HFFc6 (cell line): Measurements from ENCODE around the gene RAB40A. TPM values are rescaled to one million over a fixed set of nuclear protein-coding genes. Genes with fewer than 3 reads are reported as not detected.

Source experiments
- DNase-seq: peaks from one replicate; pipeline ENCODE4 v3.0.0-alpha.2; 2018
- H3K27ac Mint-ChIP-seq: 2 replicates; pipeline ENCODE4 v1.8.0; 2020; ENCODE audit warnings: mild to moderate bottlenecking, mixed read lengths
- H3K27me3 Mint-ChIP-seq: 2 replicates; pipeline ENCODE4 v1.8.0; 2021; ENCODE audit warnings: mild to moderate bottlenecking, moderate library complexity, mixed read lengths; ENCODE audit not compliant: insufficient read depth
- H3K36me3 Mint-ChIP-seq: 2 replicates; pipeline ENCODE4 v1.8.0; 2021; ENCODE audit warnings: low read depth, mixed read lengths
- H3K4me1 Mint-ChIP-seq: 2 replicates; pipeline ENCODE4 v1.8.0; 2020; ENCODE audit warnings: low read depth, mixed read lengths
- H3K4me3 Mint-ChIP-seq: 2 replicates; pipeline ENCODE4 v1.8.0; 2020; ENCODE audit warnings: mild to moderate bottlenecking, moderate library complexity, mixed read lengths
- H3K9me3 Mint-ChIP-seq: 2 replicates; pipeline ENCODE4 v1.8.0; 2020; ENCODE audit warnings: mild to moderate bottlenecking, mixed read lengths
- total RNA-seq, 6 experiments: library from RNA; stranded (reverse); fragmentation: NEBNext Ultra II Directional; extraction: Animal tissue kit (Norgen Biotek cat#: 25700); gene quantifications; 2 replicates in 1 of 6; 3 replicates in 5 of 6; pipeline ENCODE4 v1.2.3, GENCODE V29; 2021
- TF ChIP-seq, protein P1 (sequence below): fragments of 200-600 bp; sonication (generic); IDR thresholded peaks from 2 replicates; pipeline ENCODE4 v1.5.0; 2021; ENCODE audit warnings: antibody characterized with exemption, mild to moderate bottlenecking

Gene RAB40A
- total RNA-seq, 6 experiments from 2014 or later, result 0.11 to 0.15 (median 0.13) TPM; not detected in 2

GRCh38 chrX:103536071-103536470 lies 16.8 kb upstream of the RAB40A start:
- no peaks in the 10 kb centered on the region; the same call in 1 of the 2 replicates for H3K27me3 Mint-ChIP-seq
- no peaks in the 10 kb centered on the region for H3K9me3 Mint-ChIP-seq
- no peaks in the 10 kb centered on the region for H3K36me3 Mint-ChIP-seq
- TF ChIP-seq, protein P1, sequence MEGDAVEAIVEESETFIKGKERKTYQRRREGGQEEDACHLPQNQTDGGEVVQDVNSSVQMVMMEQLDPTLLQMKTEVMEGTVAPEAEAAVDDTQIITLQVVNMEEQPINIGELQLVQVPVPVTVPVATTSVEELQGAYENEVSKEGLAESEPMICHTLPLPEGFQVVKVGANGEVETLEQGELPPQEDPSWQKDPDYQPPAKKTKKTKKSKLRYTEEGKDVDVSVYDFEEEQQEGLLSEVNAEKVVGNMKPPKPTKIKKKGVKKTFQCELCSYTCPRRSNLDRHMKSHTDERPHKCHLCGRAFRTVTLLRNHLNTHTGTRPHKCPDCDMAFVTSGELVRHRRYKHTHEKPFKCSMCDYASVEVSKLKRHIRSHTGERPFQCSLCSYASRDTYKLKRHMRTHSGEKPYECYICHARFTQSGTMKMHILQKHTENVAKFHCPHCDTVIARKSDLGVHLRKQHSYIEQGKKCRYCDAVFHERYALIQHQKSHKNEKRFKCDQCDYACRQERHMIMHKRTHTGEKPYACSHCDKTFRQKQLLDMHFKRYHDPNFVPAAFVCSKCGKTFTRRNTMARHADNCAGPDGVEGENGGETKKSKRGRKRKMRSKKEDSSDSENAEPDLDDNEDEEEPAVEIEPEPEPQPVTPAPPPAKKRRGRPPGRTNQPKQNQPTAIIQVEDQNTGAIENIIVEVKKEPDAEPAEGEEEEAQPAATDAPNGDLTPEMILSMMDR, result no peak
- DNase-seq, result no peak
- H3K4me1 Mint-ChIP-seq, result peaks cover 85% of the 10 kb centered on the region
- H3K4me3 Mint-ChIP-seq, result peak overlapping the region; percentile 10; the same call in 1 of the 2 replicates
- peak overlapping the region; percentile 74 for H3K27ac Mint-ChIP-seq

DNA sequence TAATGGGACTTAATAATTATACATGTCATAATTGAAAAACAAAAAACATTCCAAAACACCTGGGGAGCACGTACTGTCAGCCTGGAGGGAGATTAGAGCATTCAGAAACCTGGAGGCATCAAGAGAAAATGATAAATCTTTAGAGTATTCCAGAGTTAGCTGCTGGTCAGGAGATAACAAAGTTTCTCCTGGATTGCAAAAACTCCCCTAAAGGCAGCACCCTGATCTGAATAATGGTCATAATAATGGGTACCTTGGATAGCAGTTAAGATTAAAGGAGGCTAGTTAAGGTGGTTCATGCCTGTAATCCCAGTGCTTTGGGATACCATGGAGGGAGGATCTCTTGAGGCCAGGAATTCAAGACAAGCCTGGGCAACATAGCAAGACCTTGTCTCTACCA lies 15.9 kb upstream of the RAB40A start:
- no peak overlapping the region for H3K4me3 Mint-ChIP-seq
- TF ChIP-seq, protein P1, result no peak

GRCh38 chrX:103533511-103534216 lies 14.4 kb upstream of the RAB40A start:
- TF ChIP-seq, protein P1, result peak; percentile 86
- no peaks in the 10 kb centered on the region for H3K9me3 Mint-ChIP-seq
- H3K4me1 Mint-ChIP-seq, result peaks cover 79% of the 10 kb centered on the region
- peak overlapping the region; percentile 79 for H3K4me3 Mint-ChIP-seq
- H3K27me3 Mint-ChIP-seq, result no peaks in the 10 kb centered on the region; the same call in 1 of the 2 replicates
- no peaks in the 10 kb centered on the region for H3K36me3 Mint-ChIP-seq
- peak overlapping the region; percentile 72; the same call in 1 of the 2 replicates for H3K27ac Mint-ChIP-seq
- DNase-seq, result peak; percentile 39

More for the DNA sequence above, 15.9 kb upstream of the RAB40A start:
- Mint-ChIP-seq H3K27me3 (no peaks in the 10 kb centered on the region; the same call in 1 of the 2 replicates), H3K36me3 (no peaks in the 10 kb centered on the region), H3K9me3 (no peaks in the 10 kb centered on the region), H3K4me1 (peaks cover 86% of the 10 kb centered on the region), H3K27ac (no peak overlapping the region)
- no peak for DNase-seq

GRCh38 chrX:103531002-103531401 lies 11.7 kb upstream of the RAB40A start:
- DNase-seq, result peak; percentile 83
- Mint-ChIP-seq H3K4me3 (peak overlapping the region; percentile 59), H3K27ac (peak overlapping the region; percentile 91), H3K27me3 (no peaks in the 10 kb centered on the region; the same call in 1 of the 2 replicates), H3K4me1 (peaks cover 59% of the 10 kb centered on the region), H3K36me3 (no peaks in the 10 kb centered on the region), H3K9me3 (no peaks in the 10 kb centered on the region)
- TF ChIP-seq, protein P1, result no peak

DNA sequence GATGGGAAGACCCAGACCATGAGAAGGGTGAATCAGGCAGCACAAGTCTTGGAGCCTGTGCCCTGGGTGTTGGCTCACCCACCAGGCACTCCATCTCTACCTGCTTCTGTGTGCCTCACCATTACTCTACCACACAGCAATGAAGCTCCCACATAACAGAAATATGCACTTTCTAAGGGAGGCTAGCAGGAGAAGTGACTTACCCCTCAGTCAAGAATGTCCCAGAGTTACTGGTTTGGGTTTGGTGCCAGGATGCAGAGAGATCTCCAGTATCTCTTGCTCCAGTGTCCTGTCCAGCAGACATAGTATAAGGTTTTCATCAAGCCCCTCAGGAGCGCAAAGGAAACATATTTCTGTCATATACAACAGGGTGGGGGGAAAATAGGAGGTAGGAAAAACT lies 11.3 kb upstream of the RAB40A start:
- TF ChIP-seq, protein P1, result no peak
- H3K9me3 Mint-ChIP-seq, result no peaks in the 10 kb centered on the region
- peak overlapping the region; percentile 59 for H3K4me3 Mint-ChIP-seq
- peak; percentile 21 for DNase-seq
- no peaks in the 10 kb centered on the region; the same call in 1 of the 2 replicates for H3K27me3 Mint-ChIP-seq
- no peaks in the 10 kb centered on the region for H3K36me3 Mint-ChIP-seq
- H3K27ac Mint-ChIP-seq, result peak overlapping the region; percentile 91
- peaks cover 55% of the 10 kb centered on the region for H3K4me1 Mint-ChIP-seq
